ENCODE measurements around the gene NUP210L. TPM values are rescaled to one million over a fixed set of nuclear protein-coding genes. Genes with fewer than 3 reads are reported as not detected.

NUP210L gene
- total RNA-seq, 1 donor from 2014 or later = 0.05 TPM

DNA sequence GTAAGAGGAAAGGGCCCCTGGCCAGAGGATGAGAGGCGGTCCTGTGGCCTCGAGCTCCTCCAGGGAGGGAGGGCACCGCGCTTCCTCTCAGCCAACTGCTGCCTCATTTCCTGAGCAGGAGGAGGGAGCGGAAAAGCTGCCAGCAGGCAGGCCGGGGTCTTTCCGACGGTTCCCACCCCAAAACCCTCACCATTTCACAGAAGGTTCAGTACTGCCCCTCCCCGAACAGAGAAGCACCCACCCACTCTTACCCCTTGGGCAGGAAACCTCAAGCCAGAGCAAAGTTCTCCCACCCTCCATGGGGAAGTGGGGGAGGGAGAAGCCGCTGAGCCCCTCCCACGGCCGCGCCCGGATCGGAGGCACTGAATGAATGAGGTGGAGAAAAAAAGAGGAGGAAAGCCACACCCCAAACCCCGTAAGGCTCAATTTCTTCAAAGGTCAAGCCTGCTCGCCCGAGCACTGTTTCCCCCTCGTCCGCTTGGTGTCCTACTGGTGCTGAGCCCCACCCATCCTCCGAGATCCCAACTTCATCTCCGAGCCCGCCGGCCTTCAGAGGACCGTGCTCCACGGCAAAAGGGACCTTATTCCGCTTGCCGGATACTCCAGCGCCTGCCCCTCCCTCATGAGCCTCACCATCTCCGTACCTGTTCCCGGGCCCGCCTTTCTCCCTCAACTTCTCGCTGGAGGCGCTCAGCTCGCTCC, 27.6 kb upstream of the NUP210L start:
- DNase-seq (ENCODE audit: low spot score, unreplicated experiment) = peak; percentile 15
- no peaks in the 10 kb centered on the region for H3K27me3 Mint-ChIP-seq
- peak overlapping the region; percentile 100 for H3K27ac Mint-ChIP-seq
- no peaks in the 10 kb centered on the region for H3K9me3 Mint-ChIP-seq (ENCODE audit: low read depth)
- H3K4me3 Mint-ChIP-seq (ENCODE audit: low read depth) = peak overlapping the region; percentile 100
- peaks cover 68% of the 10 kb centered on the region for H3K4me1 Mint-ChIP-seq (ENCODE audit: low read depth)
- no peak for TF ChIP-seq CTCF (IDR thresholded peaks at IDR 0.05; ENCODE audit: unreplicated experiment)
- H3K36me3 Mint-ChIP-seq (ENCODE audit: insufficient read depth) = no peaks in the 10 kb centered on the region

GRCh38 chr1:154181944-154182343, 27.1 kb upstream of the NUP210L start:
- Mint-ChIP-seq H3K4me1 (ENCODE audit: low read depth) (peaks cover 63% of the 10 kb centered on the region), H3K4me3 (ENCODE audit: low read depth) (peak overlapping the region; percentile 100), H3K36me3 (ENCODE audit: insufficient read depth) (no peaks in the 10 kb centered on the region)

DNA sequence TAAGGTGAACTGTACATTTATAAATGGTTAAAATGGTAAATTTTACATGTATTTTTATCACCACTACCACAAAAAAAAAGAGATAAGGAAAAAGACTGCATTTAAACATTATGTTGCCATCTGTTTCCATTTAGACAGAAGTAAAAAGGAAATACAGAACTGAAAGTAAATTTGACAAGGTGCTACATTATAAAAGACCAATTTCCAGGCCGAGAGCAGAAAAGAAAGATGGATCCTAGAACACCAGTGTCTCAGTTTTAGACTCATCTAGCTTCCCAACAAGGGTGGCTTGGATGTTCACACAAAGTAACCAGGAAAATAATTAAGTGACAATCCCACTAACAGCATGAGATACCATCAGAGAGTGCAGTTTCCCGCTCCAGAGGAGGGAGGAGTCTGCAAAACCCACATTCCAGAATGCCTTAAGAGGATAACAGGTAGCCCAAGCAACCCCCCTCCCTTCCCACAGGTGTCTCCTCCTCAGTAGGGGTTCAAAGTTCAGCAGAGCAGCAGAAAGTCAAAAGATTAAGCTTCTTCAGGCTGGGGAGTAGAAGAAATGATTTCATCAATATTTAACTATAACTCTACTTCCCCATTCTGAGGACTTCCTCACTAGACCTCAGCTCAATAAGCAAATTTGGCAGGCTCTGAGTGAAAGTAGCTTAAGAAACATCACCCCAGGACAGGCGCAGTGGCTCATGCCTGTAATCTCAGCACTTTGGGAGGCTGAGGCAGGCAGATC, 25.2 kb upstream of the NUP210L start:
- Mint-ChIP-seq H3K4me1 (ENCODE audit: low read depth) (peaks cover 49% of the 10 kb centered on the region), H3K36me3 (ENCODE audit: insufficient read depth) (peaks cover 2% of the 10 kb centered on the region), H3K27me3 (no peaks in the 10 kb centered on the region), H3K27ac (peak overlapping the region; percentile 93), H3K4me3 (ENCODE audit: low read depth) (peak overlapping the region; percentile 50), H3K9me3 (ENCODE audit: low read depth) (no peaks in the 10 kb centered on the region)
- TF ChIP-seq CTCF (IDR thresholded peaks at IDR 0.05; ENCODE audit: unreplicated experiment) = no peak
- no peak for DNase-seq (ENCODE audit: low spot score, unreplicated experiment)

More at GRCh38 chr1:154181944-154182343, 27.1 kb upstream of the NUP210L start:
- DNase-seq (ENCODE audit: low spot score, unreplicated experiment) = no peak
- Mint-ChIP-seq H3K27ac (peak overlapping the region; percentile 100), H3K27me3 (no peaks in the 10 kb centered on the region), H3K9me3 (ENCODE audit: low read depth) (no peaks in the 10 kb centered on the region)
- TF ChIP-seq CTCF (IDR thresholded peaks at IDR 0.05; ENCODE audit: unreplicated experiment) = no peak

- peaks cover 4% of the 10 kb centered on the region for H3K36me3 Mint-ChIP-seq (ENCODE audit: insufficient read depth)
- no peaks in the 10 kb centered on the region for H3K27me3 Mint-ChIP-seq
- no peaks in the 10 kb centered on the region for H3K9me3 Mint-ChIP-seq (ENCODE audit: low read depth)
- no peak for DNase-seq (ENCODE audit: low spot score, unreplicated experiment)
- H3K4me3 Mint-ChIP-seq (ENCODE audit: low read depth) = peak overlapping the region; percentile 40
- no peak for TF ChIP-seq CTCF (IDR thresholded peaks at IDR 0.05; ENCODE audit: unreplicated experiment)
- peak overlapping the region; percentile 93 for H3K27ac Mint-ChIP-seq
- H3K4me1 Mint-ChIP-seq (ENCODE audit: low read depth) = peaks cover 47% of the 10 kb centered on the region
Observed at GRCh38 chr1:154178911-154179811, 24.3 kb upstream of the NUP210L start.

- H3K4me3 Mint-ChIP-seq (ENCODE audit: low read depth) = no peak overlapping the region
- no peaks in the 10 kb centered on the region for H3K9me3 Mint-ChIP-seq (ENCODE audit: low read depth)
- no peaks in the 10 kb centered on the region for H3K27me3 Mint-ChIP-seq
- peaks cover 4% of the 10 kb centered on the region for H3K36me3 Mint-ChIP-seq (ENCODE audit: insufficient read depth)
- no peak for DNase-seq (ENCODE audit: low spot score, unreplicated experiment)
- H3K27ac Mint-ChIP-seq = peak overlapping the region; percentile 93
- no peak for TF ChIP-seq CTCF (IDR thresholded peaks at IDR 0.05; ENCODE audit: unreplicated experiment)
- H3K4me1 Mint-ChIP-seq (ENCODE audit: low read depth) = peaks cover 43% of the 10 kb centered on the region
Observed at GRCh38 chr1:154178013-154178412, 23.1 kb upstream of the NUP210L start.
